K562 (cell line): ENCODE data around the gene ACSF2. TPM values are rescaled to one million over a fixed set of nuclear protein-coding genes. Genes with fewer than 3 reads are reported as not detected.

Experiments used
- ATAC-seq: fragments of 200-7000 bp; cut with Tn5 transposase; 3 replicates; pipeline ENCODE4 v1.9.1; 2020; ENCODE audit warnings: moderate library complexity
- BruUV-seq: library from RNA; stranded (reverse); fragments of 400-500 nt; replicated peaks from 2 replicates; lab custom pipeline; 2021; lab: Mats Ljungman, UMichigan
- CTCF ChIA-PET: fragments of 300-600 bp; formaldehyde crosslinking; extraction: SDS; loops from one replicate; lab custom pipeline; 2021; ENCODE audit warnings: low intra/inter-chr PET ratio; lab: Yijun Ruan, JAX
- POLR2A ChIA-PET: fragments of 300-600, 350-650 bp; sonication (Branson Sonifier 250); formaldehyde crosslinking; extraction: SDS; loops from one replicate; lab custom pipeline; 2021; ENCODE audit warnings: antibody characterized with exemption, inconsistent platforms; lab: Yijun Ruan, JAX
- DNase-seq, 4 experiments: peaks; one replicate each; pipeline versions ENCODE4 v3.0.0 to v3.0.0-alpha.2; 2011 to 2018; ENCODE audit warnings: low spot score in 3 of 4, mixed read lengths in 3 of 4; ENCODE audit errors: extremely low read depth in 1 of 4
- FAIRE-seq: peaks from 2 replicates; lab custom pipeline; 2011; peaks lifted over from hg19 to GRCh38; lab: Jason Lieb, UNC
- H2AFZ ChIP-seq: 2 replicates; pipeline ENCODE4 v1.6.0; 2011; ENCODE audit warnings: low read depth, low read length, control low read depth, inconsistent platforms
- H3K27ac ChIP-seq: fragments of 200-600 bp; 3 replicates; pipeline ENCODE4 v1.8.0; 2011; ENCODE audit warnings: low read depth, mild to moderate bottlenecking, control low read depth, inconsistent platforms, low read length, moderate library complexity, mixed read lengths; ENCODE audit errors: extremely low read depth
- H3K27me3 ChIP-seq, 2 experiments: fragments of 300-600 bp in 1 of 2; 2 replicates in 1 of 2; 3 replicates in 1 of 2; pipeline versions ENCODE4 v1.6.0 to v1.8.0; 2011; ENCODE audit warnings: inconsistent platforms in 2 of 2, low read length in 2 of 2, mild to moderate bottlenecking in 1 of 2, mixed read lengths in 1 of 2, moderate library complexity in 1 of 2; ENCODE audit not compliant: control insufficient read depth in 2 of 2, insufficient read depth in 2 of 2
- H3K36me3 ChIP-seq: fragments of 300-600 bp; 3 replicates; pipeline ENCODE4 v1.8.0; 2011; ENCODE audit warnings: mild to moderate bottlenecking, low read length, inconsistent platforms; ENCODE audit not compliant: control insufficient read depth, insufficient read depth
- H3K4me1 ChIP-seq, 2 experiments: fragments of 200-600 bp in 1 of 2; replicated peaks in 1 of 2; 2 replicates in 1 of 2; 3 replicates in 1 of 2; pipeline versions ENCODE4 v1.5.1 to v1.8.0; 2011; ENCODE audit warnings: inconsistent platforms in 2 of 2, low read length in 2 of 2, mild to moderate bottlenecking in 1 of 2, mixed read lengths in 1 of 2, moderate library complexity in 1 of 2; ENCODE audit not compliant: control insufficient read depth in 2 of 2, insufficient read depth in 2 of 2
- H3K4me2 ChIP-seq: 2 replicates; pipeline ENCODE4 v1.6.1; 2011; ENCODE audit warnings: low read length, control low read depth, inconsistent platforms, mixed read lengths; ENCODE audit not compliant: insufficient read depth
- H3K4me3 ChIP-seq: fragments of 200-600 bp; sonication (generic), shearing (Covaris generic); 2 replicates; pipeline ENCODE4 v1.5.1; 2016; ENCODE audit warnings: control low read depth, inconsistent platforms
- H3K79me2 ChIP-seq: fragments of 200-600 bp; 3 replicates; pipeline ENCODE4 v1.8.0; 2011; ENCODE audit warnings: low read length, inconsistent platforms; ENCODE audit not compliant: control insufficient read depth, insufficient read depth
- H3K9ac ChIP-seq, 2 experiments: 2 replicates each; pipeline versions ENCODE4 v1.6.0 to v1.6.1; 2011; ENCODE audit warnings: low read depth in 2 of 2, low read length in 2 of 2, control low read depth in 1 of 2, inconsistent platforms in 1 of 2, mild to moderate bottlenecking in 1 of 2, mixed read lengths in 1 of 2; ENCODE audit not compliant: insufficient read depth in 1 of 2
- H3K9me1 ChIP-seq: one replicate; pipeline ENCODE4 v1.6.0; 2011; ENCODE audit warnings: inconsistent platforms, mild to moderate bottlenecking, low read length, moderate library complexity; ENCODE audit not compliant: control insufficient read depth, insufficient read depth
- H3K9me3 ChIP-seq: replicated peaks from 2 replicates; pipeline ENCODE4 v1.5.1; 2011; ENCODE audit warnings: low read depth, low read length, inconsistent platforms; ENCODE audit not compliant: control insufficient read depth, insufficient read depth
- H4K20me1 ChIP-seq: replicated peaks from 2 replicates; pipeline ENCODE4 v1.6.1; 2011; ENCODE audit warnings: low read length, inconsistent platforms, mixed read lengths; ENCODE audit not compliant: control insufficient read depth, insufficient read depth
- C11orf30 ChIP-seq: fragments of 450-650 bp; IDR thresholded peaks from 2 replicates; pipeline ENCODE4 v1.6.1; 2016; ENCODE audit warnings: low read depth, mild to moderate bottlenecking
- CC2D1A ChIP-seq: fragments of 450-650 bp; IDR thresholded peaks from 2 replicates; pipeline ENCODE4 v1.6.1; 2017; ENCODE audit warnings: mild to moderate bottlenecking
- PHB ChIP-seq: fragments of 250-450 bp; sonication (Bioruptor Pico); IDR thresholded peaks from 2 replicates; pipeline ENCODE4 v1.5.0; 2021
- RBFOX2 ChIP-seq: fragments of 200-400 bp; formaldehyde crosslinking; IDR thresholded peaks from 2 replicates; pipeline ENCODE4 v1.6.1; 2017; ENCODE audit warnings: low read depth, mild to moderate bottlenecking, low read length, moderate library complexity
- ZNF24 ChIP-seq: fragments of 450-650 bp; IDR thresholded peaks from 2 replicates; pipeline ENCODE4 v1.6.1; 2016
- ZNF316 ChIP-seq: fragments of 450-650 bp; IDR thresholded peaks from 2 replicates; pipeline ENCODE4 v1.6.1; 2016
- ZNF785 ChIP-seq: fragments of 250-450 bp; sonication (Bioruptor Pico); IDR thresholded peaks from 2 replicates; pipeline ENCODE4 v1.4.0; 2020; ENCODE audit warnings: mild to moderate bottlenecking
- WGBS: fragments of 100-300 bp; shearing (Covaris generic); methylation state at CpG from one replicate; pipeline ENCODE4 v1.1.6; 2016; ENCODE audit warnings: low coverage, mixed read lengths; ENCODE audit not compliant: insufficient coverage; ENCODE audit errors: missing lambda C conversion rate; 5-methylcytosine and 5-hydroxymethylcytosine counted together
- in situ Hi-C: fragments of 300-500 bp; cut with MboI; formaldehyde crosslinking; loops from 4 replicates; pipeline ENCODE4 v1.15.0; 2018; ENCODE audit warnings: inconsistent platforms, mixed read lengths
- intact Hi-C: fragments of 100-400 bp; cut with micrococcal nuclease; formaldehyde crosslinking; loops from 2 replicates; pipeline ENCODE4 v1.14.2; 2022
- polyA plus RNA-seq, 8 experiments: library from polyadenylated mRNA; depleted of rRNA in 4 of 8; stranded (reverse) in 5 of 8; unstranded in 3 of 8; fragments of >200 nt; fragmentation: Nextera tagmentation in 2 of 8; fragmentation: Illumina TruSeq in 1 of 8; extraction: Ambion mirVana in 2 of 8; extraction: Trizol in 1 of 8; gene quantifications; 2 replicates each; pipeline versions ENCODE4 v1.2.1 to v1.2.3, GENCODE V29; 2011 to 2014; ENCODE audit warnings: inconsistent platforms in 1 of 8, missing spikeins in 1 of 8
- total RNA-seq, 7 experiments: library from RNA; depleted of rRNA in 6 of 7; stranded (reverse); fragments of >200 nt in 6 of 7; fragmentation: Illumina TruSeq in 2 of 7; extraction: Trizol in 2 of 7; gene quantifications; 2 replicates each; pipeline versions ENCODE4 v1.2.1 to v1.2.3, GENCODE V29; 2011 to 2021; ENCODE audit warnings: low replicate concordance in 1 of 7

Gene ACSF2
- total and polyA plus RNA-seq, 9 of the 15 experiments (the other 6 are each of a cell fraction or from before 2014, with no cell fraction given) = 0.89 to 6.1 (median 3.5) TPM

- Histone ChIP-seq H3K9me1 (no peaks in the 10 kb centered on the region), H2AFZ (no peak overlapping the region), H3K79me2 (no peaks in the 10 kb centered on the region), H3K27ac (no peak overlapping the region), H3K9ac (no peak overlapping the region), H4K20me1 (no peaks in the 10 kb centered on the region), H3K9me3 (no peaks in the 10 kb centered on the region), H3K4me1 (peaks cover 0 to 4% of the 10 kb centered on the region in 2 experiments; a peak in 1 of 5 replicates), H3K4me2 (no peak overlapping the region), H3K36me3 (peaks cover 84% of the 10 kb centered on the region), H3K4me3 (no peak overlapping the region), H3K27me3 (no peaks in the 10 kb centered on the region)
- in situ Hi-C loops (no loop called here), intact Hi-C loops (no loop called here)
- WGBS = 89% methylated on average over 7 of the region's 7 CpGs
- BruUV-seq = no TSS peak
- ATAC-seq (peak; percentile 48), FAIRE-seq (peak; percentile 15), DNase-seq (no peak)
- TF ChIP-seq PHB (CRISPR knock-in tag) (no peak), CC2D1A (no peak), C11orf30 (peak; percentile 49; the same call in 1 of the 2 replicates), ZNF24 (no peak), ZNF785 (CRISPR knock-in tag) (no peak), ZNF316 (peak; percentile 53; the same call in 1 of the 2 replicates), RBFOX2 (0 out of 2 replicates have a peak, but pooled peaks have one; percentile 20)
- POLR2A ChIA-PET = interaction anchor here (0.6 to 13.4 kb wide), 5 partner anchors 10 to 304 kb away, joined by 3 to 129 read pairs (median 8); partner anchors contain the start of gene LRRC59
- CTCF ChIA-PET = no interaction called here
These were observed 44.7 kb upstream of the ACSF2 start for GRCh38 chr17:50381260-50381815.
